ENCODE data around the gene PCDH9.
"Not testable (repeated sequence)": the region's sequence is repeated elsewhere in the genome, so short reads cannot be mapped to it uniquely, and the experiment has no call there.

PCDH9 gene

DNA sequence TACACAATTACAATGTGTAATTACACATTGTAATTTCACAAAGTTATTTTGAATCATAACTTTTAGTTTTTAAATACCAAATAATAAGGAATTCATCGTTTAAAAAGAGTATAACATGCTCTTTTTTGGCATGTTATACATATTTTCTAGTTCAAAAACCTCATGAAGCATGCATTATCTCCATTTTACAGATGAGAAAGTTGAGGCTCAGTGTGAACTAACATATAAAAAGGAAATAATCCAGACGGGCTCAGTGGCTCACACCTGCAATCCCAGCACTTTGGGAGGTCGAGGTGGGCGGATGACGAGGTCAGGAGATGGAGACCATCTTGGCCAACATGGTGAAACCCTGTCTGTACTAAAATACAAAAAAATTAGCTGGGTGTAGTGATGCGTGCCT, 107.9 kb downstream of the PCDH9 start:
- DNase-seq = no peak

DNA sequence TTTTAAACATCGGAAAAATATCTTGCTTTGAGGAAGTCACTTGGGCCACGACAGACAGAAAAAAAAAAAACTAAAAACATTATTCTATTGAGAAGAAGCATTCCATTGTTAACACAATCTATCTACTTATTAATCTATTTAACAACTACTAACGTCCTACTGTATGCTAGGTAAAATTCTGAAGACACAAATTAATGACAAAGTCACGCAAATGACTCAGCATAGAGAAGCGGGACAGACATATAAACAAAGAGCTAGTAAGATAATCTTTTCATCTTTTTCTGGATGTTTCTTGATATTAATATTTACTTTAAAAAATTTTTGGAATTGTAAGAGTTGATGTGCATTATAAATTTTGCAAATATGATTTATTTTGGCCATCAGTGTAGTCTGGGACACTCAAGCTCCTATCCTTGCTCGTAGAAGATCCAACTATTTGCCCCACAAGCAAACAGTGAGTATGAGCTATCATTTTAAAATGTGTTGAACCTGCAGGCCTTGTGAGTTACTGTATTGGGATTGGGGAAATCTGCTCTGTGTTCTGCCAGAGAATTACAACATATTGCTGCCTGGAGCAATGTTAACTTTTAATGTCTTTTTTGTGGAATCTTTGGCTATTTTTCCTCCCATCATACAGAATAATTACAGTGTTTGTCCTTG, 109.1 kb downstream of the PCDH9 start:
- no peak for DNase-seq

DNA sequence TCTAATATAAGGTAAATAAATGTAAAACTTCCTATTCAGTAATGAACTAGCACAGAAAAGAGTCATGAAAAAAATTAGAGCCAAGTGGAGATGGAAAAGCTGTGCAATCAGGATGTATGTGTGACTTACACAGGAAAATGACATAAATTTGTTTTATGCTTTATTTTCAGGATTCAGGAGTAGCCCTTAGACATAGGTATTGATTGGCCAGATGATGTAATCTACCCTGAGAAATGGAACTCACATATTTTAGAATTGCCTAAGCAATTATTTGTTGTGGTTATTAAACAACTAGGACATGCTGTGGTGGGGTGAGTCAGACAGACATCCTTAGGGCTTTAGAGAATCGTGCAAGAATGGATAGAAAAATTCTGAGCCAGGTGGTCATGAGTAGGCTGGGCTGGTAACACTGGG, 110.6 kb downstream of the PCDH9 start:
- DNase-seq = no peak

DNA sequence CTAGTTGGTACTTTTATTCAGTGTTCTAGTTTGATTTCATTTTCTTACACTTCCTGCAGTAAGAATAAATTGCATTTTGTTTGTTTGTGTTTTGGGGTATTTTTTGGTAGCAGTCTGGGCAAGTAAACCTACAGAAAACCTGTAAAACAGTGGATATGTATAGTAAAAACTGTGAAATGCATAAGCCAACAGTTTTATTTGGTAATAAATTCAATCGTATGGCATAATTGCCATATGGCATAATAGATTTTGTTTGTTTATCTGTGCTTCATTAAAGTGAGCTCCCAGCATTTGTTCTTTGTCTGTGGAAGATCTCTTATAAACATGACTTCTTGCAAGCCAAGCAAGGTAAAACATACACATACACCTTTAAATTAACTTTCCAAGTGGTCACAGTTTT, 111.9 kb downstream of the PCDH9 start:
- no peak for DNase-seq

DNA sequence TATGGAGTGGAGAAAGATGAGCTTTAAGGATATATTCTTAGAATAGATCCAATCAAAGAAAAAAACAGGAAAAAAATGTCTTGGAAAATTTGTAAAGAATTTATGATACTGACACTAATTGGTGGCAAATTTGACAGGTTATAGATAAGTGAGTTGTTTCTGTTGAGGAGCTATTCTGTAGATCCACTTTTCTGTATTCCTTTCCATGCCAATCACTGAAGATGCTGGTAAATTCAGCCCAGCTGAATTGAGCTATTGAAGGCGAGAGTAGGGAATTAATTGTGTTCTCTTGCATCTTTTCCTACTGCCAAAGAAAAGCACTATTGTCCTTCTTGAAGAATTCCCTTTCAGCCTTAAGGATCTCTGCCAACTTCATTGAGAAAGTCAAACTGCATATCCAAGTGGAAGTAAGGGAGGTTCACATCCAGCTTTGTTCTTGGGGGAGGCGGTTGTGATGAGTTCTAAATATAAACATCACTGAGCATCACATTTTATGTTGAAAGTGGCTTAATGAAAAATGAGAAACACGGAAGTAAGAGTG, 113.1 kb downstream of the PCDH9 start:
- DNase-seq = no peak

DNA sequence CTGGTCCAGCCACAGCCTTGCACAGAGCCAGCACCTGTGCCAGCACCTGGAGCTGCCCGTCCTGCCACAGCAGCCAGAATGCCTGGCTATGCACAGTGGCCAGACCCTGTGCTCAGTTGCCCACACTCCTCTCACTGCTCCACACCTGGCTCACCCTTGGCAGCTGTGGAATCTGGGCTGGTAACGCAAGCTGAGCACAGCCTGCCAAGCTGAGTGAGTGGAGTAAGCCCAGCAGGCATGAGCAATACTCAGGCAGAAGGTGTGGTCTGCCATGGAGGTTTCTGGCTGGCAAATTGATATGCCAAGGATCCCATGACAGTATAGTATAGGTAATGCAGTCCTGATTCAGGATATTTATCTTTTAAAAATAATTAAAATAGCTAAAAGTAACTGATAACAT, 122.2 kb downstream of the PCDH9 start:
- DNase-seq = no peak

DNA sequence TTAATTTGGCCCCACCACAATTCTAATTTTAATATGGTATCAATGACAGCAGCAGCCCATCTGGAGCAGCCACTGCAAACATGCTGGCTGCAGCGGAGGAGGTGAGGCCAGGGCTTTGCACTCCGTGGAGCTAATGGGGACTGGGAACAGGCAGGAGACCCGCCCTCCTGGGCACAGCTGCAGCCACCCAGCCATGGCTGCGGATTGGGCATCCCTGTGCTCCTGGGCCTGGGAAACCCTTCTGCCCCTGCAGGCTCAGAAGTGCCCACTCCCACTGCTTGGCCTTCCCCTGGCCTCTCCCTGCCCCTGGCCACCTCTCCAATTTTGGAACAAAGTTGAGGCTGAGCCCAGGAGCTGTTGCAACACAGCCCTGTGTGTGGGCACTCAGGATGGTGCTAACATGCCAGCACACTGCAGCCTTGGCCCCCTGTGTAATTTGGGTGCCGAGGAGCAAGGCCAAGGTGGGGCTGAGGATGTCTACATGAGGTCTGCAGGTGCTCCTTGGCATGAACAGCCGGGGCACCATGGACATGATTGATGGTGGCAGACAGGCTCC, 123.6 kb downstream of the PCDH9 start:
- no peak for DNase-seq

DNA sequence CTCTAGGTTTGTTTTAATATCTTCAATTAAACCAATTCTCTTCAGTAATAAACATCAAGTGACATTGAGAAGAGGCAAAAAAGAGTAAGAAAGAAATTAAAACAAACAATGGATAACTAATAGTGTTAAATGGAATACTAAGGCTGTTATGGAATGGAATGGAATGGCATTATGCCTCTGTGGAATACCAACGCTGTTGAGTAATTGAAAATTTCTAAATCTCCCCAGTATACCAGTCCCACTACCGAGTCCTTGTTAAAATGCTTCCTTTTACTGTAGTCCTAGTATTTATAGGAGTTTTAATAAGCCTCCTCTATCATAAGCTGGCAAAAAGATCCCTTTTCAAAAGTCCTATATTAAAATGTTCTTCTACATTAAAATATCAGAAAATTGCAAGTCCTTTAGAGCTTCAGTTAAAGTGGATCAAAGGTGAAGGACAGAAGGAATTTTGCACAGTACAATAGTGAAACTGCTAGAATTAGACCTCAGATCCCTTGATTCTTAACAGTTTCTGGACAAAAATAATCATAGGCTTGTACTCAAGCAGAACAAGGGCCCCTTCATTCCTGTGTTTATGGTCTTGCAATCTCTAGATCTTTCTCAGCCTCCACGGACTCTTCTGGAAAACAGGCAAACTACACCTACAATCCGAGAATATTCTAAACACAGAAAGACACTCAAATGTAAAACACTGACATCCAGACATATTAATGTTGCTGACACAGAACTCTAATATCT, 128.2 kb downstream of the PCDH9 start:
- no peak for DNase-seq

DNA sequence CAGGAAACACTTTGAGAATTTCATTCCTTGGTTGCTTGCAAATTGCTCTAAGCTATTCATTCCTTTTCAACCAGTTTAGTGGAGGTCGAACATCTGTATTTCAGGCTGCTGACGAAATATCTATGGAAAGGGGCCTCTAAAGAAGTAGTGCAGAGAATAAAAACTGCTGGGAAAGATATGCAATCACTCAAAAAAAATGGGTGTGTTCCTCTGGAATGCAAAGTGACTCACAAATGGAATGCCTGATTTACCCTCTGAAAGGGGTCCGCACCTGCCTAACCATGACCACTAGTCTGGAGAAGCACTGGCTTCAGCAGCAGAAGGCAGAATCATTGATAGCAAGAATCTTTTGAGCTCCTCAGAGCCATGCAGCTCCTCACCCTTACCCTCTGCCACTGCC, 129.4 kb downstream of the PCDH9 start:
- DNase-seq = no peak

DNA sequence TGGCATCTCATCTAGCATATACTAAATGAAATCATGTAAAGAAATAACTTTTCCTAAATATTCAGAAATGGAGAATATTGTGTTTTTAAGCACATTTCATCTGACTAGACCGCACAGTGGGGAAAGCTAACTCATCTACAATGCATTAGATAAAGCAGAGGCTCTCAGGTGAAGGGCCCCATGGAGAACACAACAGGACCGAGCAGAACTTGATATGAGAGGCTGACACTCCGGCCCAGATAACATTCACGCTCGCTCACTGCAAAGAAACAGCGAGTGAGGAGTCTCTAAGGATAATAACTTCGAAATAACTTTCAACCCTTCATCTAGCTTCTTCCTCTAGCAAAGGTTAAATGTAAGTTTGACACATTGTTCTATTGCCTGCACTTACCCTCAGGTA, 130.6 kb downstream of the PCDH9 start:
- DNase-seq = no peak

DNA sequence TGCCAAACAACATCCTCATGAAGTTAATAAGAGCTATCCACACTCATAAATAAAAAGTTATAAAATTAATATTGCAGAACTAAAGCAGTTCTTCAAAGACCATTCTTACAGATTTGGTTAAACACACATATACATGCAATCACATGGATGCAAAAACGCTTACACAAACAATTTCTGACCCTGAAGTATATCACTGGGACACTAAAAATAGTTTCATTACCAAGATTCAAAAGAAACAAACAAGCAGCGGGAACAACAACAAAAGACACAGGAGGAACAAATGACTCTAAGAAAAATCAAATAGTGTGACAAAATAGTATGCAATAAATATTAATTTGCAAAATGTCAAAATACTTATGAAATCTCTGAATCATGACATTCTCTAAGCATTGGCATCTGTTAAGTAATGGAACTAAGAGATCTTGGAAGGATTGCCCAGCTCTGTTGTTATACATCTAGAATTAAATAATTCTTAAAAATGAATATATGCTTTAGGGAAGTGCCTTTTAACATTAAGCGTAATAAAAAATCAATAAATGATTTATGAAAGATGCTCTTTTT, 132.2 kb downstream of the PCDH9 start:
- no peak for DNase-seq

DNA sequence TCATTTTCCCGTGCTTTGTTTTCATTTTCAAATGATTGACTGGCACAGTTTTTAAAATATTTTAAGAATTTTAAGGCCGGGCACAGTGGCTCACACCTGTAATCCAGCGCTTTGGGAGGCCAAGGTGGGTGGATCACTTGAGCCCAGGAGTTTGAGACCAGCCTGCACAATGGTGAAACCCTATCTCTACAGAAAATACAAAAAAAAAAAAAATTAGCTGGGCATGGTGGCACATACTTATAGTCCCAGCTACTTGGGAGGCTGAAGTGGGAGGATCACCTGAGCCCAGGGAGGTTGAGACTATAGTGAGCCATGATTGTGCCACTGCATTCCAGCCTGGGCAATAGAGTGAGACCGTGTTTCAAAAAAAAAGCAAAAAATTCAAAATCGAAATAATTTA, 133.2 kb downstream of the PCDH9 start:
- not testable (repeated sequence) for DNase-seq

DNA sequence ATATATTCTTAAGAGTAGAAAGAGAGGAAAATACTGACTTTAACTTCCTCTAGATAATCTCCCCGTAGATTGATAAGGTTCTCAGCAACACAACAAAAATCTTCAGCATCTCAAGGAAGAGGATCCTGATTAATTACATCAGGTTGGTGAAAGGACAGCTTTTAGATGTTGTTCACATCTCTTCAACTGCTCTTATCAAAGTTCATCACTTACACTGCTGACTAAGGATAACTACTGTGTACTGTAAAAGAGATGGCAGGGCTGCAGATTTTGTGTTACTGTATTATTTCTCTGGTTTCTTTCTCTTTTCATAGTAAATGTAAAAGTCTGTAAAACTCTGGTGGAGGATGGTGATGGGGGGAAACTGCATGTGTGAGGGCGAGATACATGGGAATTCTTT, 133.7 kb downstream of the PCDH9 start:
- no peak for DNase-seq

DNA sequence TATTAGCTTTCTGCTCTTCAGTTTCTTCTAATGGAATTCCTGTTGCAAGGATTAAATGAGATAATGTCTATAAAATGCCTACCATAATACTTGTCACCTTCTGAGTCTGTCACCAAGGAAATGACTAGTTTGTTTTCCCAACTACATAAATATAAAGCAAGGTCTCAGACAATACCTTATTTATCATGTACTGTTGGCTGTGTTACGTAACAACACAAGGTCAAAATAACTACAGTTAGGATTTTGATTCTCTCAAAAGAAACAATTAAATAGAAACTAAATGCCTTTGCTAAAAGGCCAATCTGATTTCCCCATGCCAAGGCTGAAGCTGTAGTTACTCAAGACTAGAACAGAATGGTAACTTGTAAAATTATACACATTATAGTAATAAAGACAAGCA, 134.5 kb downstream of the PCDH9 start:
- no peak for DNase-seq

DNA sequence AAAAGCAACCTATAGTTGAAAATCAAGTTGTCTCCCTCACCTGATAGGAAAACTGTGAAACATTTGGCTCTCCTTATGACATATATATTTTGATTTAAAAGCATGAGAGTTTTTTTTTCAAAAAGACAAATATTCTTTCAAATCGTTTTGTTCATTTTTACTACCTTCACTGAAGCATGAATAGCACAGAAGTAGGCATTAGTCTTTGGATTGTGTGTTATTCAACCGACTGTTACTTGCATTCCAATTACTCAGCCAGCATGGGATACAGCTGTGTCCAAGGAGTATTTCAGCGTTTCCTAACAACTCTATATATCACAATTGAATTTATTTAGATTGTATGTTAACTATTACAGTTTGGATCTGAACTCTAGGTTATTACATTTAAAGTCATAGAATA, 135.2 kb downstream of the PCDH9 start:
- DNase-seq = no peak

DNA sequence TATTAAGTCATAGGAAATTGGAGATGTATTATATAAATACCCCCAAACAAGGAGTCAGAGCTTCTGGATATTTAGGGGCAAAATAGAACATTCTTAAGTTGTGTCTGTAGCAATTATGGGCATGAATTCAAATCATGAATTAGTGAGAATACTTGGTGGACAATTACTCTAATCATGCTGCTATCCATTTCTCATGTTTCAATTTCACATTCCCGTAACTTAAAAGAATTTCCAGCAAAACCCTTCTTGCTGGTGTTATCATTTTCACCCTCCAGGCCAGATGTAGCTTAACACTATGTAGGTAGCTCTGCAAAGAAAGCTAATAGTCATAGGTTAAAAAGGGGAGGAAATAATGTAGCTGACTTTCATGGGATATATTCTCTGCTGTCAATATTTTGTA, 136.1 kb downstream of the PCDH9 start:
- DNase-seq = no peak

DNA sequence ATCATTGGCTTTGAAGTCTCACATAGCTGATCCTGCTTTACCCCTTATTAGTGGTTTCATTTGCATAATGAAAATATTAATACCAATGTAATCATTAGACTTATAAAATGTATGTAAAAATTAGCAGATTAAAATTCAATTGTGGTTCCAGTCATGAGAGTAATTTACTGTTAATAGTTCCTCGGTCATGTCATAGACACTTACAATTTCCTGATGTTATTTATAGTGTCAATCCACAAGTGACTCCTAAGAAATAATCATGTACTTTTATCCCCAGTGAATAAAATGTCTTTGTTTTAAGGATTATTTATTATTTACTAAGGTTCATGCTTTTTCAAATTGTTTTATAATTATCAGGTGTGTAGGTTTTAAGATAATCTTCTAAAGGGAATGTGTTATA, 138.5 kb downstream of the PCDH9 start:
- no peak for DNase-seq

DNA sequence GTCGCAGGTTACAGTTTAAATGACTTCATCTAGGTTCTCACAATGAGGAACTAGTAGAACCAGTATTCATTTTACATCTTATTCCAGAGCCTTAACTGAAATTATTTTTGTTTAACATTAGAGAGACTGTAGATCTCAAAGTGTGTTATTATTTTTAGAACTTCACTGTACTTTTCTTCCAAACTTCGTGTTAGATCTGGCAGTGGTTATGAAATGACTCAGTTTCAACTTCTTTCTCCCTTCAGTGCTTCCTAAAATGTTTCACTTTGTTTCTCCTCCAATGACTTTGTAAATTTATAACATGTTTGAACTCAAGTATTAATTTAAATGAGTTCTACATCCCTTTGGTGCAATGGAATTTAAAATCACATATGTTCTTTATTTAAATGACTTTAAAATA, 139.3 kb downstream of the PCDH9 start:
- no peak for DNase-seq

DNA sequence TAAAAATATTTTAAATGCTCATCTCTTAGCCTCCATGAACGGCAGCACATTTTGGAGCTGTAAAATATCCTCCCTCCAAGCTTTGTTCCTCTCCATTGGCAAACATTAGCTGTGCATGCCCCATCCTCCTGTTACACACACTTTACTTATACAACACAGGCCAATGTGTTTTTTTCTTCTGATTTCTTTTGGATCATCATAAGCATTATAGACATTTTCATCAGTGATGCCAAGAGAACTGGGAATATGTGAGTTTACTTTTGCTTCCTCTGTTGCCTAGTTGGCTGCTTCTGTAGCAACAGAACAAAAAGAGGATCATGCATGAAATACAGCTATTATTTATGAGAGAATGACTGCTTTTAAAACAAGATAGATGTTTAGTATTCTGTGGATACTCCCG, 142.6 kb downstream of the PCDH9 start:
- DNase-seq = no peak

DNA sequence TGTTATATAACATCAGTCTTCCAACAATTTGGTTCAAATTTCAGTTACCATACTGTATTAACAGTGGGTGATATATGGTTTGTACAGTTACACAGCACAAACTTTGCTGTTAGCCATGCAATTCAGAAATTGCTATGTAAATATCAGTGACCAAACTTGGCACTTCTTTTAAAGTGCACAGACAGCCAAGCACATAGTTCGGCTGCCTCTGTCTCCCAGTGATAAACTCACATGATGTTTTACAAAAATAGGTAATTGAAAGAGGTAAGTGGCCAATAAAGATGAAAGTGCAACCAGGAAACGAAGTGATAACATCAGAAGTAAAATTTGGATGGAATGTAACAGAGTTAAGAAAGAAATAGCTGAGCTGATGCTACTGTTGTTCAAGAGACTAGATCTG, 143.9 kb downstream of the PCDH9 start:
- DNase-seq = no peak

DNA sequence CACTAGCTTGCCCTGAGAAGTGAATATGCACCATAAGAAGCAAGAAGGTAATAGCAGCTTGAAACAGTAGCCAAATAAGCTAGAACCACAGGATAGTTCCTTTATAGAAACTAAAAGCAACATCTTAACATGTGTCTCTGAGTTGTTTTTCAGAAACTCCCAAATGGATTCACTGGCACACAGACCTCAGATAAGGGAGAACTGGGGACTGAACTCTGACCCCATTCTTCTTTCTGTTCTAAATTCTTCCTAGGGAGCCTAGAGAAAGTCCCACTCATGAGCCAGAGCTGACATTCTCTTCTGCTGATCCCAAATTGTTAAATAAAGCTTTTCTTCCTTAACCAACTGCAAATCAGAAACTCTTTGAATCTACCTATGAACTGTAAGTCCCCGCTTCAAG, 146.1 kb downstream of the PCDH9 start:
- DNase-seq = no peak

DNA sequence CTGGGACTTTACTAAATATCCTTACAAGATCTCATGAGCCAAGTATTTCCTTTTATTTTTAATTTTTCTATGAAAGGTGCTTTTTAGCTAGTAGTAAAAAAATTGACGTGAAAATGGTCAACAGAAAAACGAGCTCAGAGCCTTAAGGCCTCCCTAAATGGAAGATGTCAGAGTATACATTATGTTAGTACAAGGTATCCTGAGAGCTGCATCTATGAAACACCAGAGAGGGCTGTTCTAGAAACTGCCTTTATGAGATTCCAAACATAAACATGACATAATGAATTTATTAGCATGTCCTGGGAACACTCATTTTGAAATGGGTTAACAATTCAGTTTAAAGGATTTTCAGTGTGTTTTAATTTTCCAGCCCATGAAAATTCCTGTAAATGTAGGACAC, 146.6 kb downstream of the PCDH9 start:
- DNase-seq = no peak

DNA sequence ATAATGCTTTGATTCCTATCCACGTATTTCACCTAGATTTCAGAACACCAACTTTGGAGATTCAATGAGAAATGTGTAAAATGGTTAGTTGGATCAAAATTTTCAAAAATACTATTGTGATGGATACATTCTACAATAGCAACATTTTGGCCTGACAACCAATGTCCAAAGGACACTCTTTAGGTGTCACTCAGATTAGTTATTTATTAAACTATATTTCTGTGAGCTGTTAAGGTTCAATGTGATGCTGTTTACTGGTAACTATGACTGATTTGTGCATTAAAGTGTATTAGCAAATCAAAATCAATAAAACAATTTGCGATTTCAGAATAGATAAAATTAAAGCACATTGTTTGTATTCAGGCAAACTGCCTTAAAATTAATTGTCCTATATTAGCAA, 149.8 kb downstream of the PCDH9 start:
- DNase-seq = no peak

DNA sequence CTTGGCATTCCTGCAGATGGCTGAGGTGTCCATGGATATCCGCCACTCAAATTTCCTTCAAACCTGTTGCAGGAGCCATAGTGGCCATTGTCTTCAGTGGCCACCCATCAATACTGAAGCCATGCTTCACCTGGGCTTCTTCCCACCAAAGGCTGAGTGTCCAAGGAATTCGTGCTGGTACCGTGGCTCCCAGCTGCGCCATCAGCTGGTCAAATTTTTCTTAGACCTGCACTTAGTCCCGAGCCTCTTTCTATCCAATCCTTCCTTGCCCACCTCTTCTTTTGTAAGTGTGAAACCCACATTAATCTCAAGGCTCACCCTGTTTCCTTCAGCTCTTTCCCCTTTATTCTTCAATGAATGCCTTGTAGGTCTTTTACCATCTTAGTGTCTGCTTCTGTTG, 152.1 kb downstream of the PCDH9 start:
- no peak for DNase-seq
